Activated effector memory CD4-positive, alpha-beta T cell treated with Interleukin-2 at 50 U/mL for 16 hours (primary cell): ENCODE results near the gene CADM3.

Source experiments
- DNase-seq: peaks from one replicate; pipeline ENCODE4 v3.0.0-alpha.2; 2020

The CADM3 gene

GRCh38 chr1:159175571-159175970, 4.2 kb downstream of the CADM3 start:
- no peak for DNase-seq

DNA sequence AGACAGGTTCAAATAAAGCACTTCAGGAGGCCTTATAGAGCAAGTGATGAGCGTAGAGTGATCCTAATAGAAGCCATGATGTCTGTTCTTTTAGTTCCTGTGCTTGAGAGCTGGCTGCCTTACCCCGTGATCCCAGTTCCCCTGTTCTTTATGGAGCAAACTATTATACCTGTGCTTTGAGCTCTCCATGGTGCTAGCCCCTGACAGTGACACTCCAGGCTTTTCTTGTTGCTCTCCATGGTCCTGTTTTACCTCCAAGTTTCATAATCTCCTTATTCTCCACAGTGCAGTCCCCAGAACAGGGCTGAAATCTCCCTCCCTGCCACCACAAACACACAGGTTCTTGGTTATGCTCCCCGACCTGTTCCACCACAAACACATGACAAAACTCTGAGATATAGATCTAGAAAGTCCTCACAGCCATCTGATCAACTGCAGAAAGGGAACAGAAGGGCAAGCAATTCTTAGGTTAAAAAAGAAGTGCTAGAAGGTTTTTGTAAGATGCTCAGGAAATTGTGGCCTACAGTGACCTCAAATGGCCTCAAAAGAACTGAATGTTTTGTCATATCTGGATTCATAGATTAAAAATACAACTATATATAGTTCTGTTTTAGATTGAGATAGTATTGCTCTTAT, 6.0 kb downstream of the CADM3 start:
- no peak for DNase-seq

DNA sequence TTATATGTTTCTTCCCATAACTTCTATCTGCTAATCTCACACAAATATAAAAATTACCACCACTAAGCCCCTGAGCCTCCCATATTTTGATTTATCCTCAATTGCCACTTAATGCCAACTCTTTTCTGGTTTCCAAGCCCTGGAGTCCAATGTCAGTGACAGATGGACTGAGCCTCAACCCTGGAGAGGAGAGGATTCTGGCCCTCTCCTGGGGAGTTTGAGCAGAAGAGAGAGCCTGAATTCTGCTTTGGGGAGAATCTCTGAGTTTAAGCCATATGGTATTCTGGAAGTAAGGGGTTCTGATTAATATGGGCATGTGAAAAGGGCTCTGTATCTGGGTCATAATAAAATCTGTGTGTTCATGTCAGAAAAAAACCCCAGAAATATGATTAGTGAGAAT, 8.5 kb downstream of the CADM3 start:
- no peak for DNase-seq

- no peak for DNase-seq
Measured at GRCh38 chr1:159180516-159180915, 9.1 kb downstream of the CADM3 start.

GRCh38 chr1:159181328-159182024, 10.1 kb downstream of the CADM3 start:
- DNase-seq: no peak

DNA sequence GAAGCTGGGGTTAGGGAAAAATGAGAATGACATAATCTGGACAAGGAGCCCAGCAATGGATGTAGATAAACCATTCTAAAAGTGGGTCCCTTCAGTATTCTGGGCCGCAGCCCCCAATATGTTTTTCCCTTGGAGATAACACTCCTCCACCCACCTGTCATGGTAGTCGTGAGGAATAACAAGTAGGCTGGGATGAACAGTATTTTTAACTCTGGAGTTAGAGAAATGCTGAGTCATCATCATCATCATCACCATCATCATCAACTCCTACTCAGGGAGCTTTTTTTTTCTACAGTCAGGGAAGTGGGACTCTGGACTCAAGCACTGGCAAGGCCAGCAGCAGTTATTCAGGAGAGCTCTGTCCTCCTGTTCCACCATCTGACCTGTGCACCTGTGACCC, 12.8 kb downstream of the CADM3 start:
- no peak for DNase-seq

DNA sequence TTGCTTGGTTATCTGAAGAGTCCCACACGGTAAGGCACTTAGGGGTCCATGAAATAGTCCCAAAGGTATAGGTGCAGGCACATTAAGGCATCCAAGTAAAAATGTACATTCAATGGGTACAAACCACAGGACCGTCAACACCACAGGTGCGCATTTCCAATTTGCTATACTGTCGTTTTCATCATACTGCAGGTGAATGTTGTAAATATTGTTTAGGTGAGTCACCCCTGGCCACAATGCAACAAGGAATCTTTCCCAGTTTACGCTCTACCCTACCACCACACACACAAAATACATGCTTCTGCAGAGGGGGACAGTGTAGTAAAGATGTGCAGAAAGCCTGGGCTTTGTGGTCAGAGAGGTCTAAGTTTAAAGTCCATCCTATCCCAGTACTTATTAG, 13.7 kb downstream of the CADM3 start:
- DNase-seq: no peak

DNA sequence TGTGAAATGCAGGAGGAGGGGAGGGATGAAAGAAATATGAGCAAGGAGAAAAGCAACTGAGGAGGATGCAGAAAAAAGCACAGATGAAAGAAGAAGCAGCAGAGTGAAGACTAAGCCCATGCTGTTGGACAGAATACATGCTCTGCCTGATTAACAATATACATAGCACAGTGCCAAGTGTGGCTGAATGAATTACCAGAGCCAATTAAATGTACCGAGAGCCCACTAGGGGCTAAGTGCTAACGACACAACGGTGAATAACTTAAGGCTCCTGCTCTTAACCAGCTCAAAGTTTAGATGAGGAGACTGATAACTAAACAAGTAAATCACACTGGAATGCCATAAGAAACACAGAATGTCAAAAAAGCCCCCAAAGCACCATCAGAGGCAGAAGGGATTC, 15.6 kb downstream of the CADM3 start:
- no peak for DNase-seq

- no peak for DNase-seq
Measured at GRCh38 chr1:159187647-159188374, 16.4 kb downstream of the CADM3 start.

DNA sequence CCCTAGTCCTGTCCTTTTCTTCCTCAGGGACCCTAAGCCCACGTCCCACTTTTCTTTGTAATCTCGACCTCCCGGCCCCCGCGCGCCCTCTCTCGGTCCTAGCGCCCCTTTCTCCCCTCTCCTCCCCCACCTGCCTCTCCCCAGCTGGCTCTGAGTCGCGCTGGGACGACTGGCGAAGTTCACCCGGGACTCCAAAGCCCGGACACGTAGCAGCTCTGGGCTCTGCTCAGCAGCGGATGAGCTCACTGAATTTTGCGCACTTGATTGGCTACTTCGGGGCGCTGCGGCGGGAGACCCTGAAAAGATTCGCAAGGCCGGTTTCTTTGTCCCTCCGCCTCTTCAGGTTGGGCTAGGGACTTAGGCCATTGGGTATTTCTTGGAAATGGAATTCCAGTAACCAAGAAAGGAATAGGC, 17.0 kb downstream of the CADM3 start:
- DNase-seq: no peak

DNA sequence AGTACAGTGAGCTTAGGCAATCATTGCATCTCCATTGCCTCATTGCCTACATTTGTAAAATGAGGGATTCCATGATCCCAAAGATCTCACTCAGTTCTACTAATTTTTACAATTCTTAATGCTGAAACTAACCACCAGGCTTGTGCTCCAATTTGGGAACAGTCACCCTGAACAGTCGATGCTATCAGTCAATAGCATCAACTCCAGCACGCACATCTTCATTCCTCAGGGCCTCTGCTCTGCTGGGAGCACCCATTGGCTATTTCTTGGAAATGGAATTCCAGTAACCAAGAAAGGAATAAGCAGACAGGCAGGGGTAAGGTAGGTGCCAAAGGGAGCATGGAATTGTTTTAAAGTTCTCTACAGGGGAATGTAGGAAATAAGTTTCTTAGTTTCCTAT, 19.0 kb downstream of the CADM3 start:
- DNase-seq: no peak

DNA sequence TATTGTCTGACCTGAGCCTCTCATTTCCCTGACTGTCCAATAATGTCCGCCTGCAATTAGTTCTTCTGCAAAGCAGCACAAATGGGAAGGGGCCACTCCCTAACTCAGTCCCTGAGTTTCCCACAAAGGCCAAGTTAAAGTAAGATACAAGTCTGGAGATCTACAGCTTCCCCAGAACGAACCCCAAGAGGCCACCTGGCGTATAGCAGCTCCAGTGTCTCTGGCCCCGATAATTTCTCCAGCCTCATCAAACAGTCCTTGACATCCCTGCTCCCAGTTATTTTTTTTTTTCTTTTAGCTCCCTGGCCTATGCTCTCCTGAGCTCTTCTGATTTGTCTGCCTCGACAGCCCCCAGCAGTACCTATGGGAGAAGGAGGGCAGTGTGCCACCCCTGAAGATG, 25.1 kb downstream of the CADM3 start:
- no peak for DNase-seq

GRCh38 chr1:159197561-159198557, 26.4 kb downstream of the CADM3 start:
- no peak for DNase-seq

DNA sequence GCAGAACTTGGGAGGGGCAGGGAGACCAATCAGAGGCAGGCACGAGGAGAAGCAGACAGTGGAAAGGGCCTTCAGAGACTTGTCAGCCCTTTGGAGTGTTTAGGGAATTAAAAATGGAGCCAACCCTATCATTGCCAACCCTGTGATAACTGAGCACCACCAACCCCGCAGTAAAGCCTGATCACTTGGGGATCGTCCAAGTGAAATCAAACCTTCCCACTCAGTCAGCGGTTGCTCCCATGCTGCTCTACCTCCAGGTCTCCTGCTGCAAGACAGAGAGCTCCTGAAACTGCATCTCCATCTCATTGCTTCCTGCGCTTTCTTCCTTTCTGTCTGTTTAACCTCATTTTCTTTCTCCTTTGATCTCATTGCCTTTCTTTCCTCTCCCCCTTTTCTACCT, 28.5 kb downstream of the CADM3 start:
- no peak for DNase-seq

- no peak for DNase-seq
Measured at GRCh38 chr1:159200769-159201168, 29.4 kb downstream of the CADM3 start.

DNA sequence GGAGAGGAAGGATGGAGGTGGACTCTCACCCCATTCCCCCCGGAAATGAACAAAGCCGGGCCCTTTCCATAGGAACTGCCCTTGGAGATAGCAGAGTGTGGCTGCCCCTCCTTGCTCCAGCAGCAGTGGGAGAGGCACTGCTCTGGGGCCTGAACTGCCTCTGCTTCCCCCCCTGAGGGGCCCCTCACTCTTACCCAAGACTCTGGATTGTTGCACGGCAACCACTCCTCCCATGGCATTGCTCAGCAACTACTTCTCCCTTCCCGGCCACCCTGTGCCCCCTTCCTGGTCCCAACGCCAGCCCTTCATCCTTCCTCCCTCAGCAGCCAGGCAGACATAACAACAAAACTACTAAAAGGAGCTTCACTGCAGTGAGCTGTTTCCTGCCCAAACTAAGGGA, 30.2 kb downstream of the CADM3 start:
- DNase-seq: no peak

- DNase-seq: no peak
Measured at GRCh38 chr1:159203610-159204009, 32.2 kb downstream of the CADM3 start.

- no peak for DNase-seq
Measured at GRCh38 chr1:159204161-159205141, 33.0 kb downstream of the CADM3 start, which contains the start of gene ACKR1. Gene ACKR1 (plus strand): TSS chr1:159204875. CDS start chr1:159204960, 85 bp downstream.

- DNase-seq: no peak
Measured at GRCh38 chr1:159205225-159205624, 33.8 kb downstream of the CADM3 start.

- DNase-seq: no peak
Measured at GRCh38 chr1:159206110-159206509, 34.7 kb downstream of the CADM3 start.

DNA sequence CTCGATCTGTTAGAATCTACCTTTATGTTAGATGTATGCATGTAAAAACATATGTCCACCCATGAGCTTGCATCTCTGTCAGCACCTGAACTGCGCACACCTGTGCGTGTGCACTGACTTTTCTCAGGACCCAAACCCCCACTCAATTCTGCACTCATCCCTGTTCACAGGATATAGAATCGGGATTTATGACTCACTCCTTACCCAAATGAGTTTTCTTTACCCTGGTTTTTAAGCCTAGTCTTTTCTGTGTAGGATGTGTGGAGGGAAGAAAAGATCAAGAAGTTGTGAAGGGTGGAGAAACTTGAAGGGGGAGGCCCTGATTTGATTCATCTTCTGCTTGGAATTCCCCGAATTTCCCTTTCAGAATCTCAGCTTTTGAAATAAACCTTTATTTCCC, 35.7 kb downstream of the CADM3 start:
- no peak for DNase-seq

- no peak for DNase-seq
Measured at GRCh38 chr1:159207774-159208173, 36.4 kb downstream of the CADM3 start.
